ENCODE measurements around the gene TNFSF9.

The TNFSF9 gene

GRCh38 chr19:6521718-6522646, 8.8 kb upstream of the TNFSF9 start:
- H3K36me3 ChIP-seq (ENCODE audit: control insufficient read depth in 5 of 5, insufficient read depth in 5 of 5, low read length in 5 of 5): no peaks in the 10 kb centered on the region
- H3K27ac ChIP-seq (ENCODE audit: low read depth, low read length): no peak overlapping the region
- H3K4me1 ChIP-seq (ENCODE audit: control insufficient read depth in 5 of 5, insufficient read depth in 5 of 5, low read length in 5 of 5): peaks cover 0 to 28% (median 6%) of the 10 kb centered on the region in 5 donors
- H3K4me3 ChIP-seq (ENCODE audit: low read depth in 1 of 5, low read length in 5 of 5): no peak overlapping the region
- no peaks in the 10 kb centered on the region for H3K9me3 ChIP-seq (ENCODE audit: control insufficient read depth in 5 of 5, low read length in 5 of 5)
- H3K27me3 ChIP-seq (ENCODE audit: control insufficient read depth in 5 of 5, insufficient read depth in 4 of 5, low read length in 5 of 5): peaks cover 0 to 14% (median 8%) of the 10 kb centered on the region in 5 donors
- no peak overlapping the region for H3K9ac ChIP-seq (ENCODE audit: low read length in 5 of 5)

GRCh38 chr19:6522712-6523111, 8.1 kb upstream of the TNFSF9 start:
- Histone ChIP-seq H3K4me1 (ENCODE audit: control insufficient read depth in 5 of 5, insufficient read depth in 5 of 5, low read length in 5 of 5) (peaks cover 0 to 23% (median 3%) of the 10 kb centered on the region in 5 donors), H3K27ac (ENCODE audit: low read depth, low read length) (no peak overlapping the region), H3K9me3 (ENCODE audit: control insufficient read depth in 5 of 5, low read length in 5 of 5) (no peaks in the 10 kb centered on the region), H3K36me3 (ENCODE audit: control insufficient read depth in 5 of 5, insufficient read depth in 5 of 5, low read length in 5 of 5) (no peaks in the 10 kb centered on the region), H3K27me3 (ENCODE audit: control insufficient read depth in 5 of 5, insufficient read depth in 4 of 5, low read length in 5 of 5) (peaks cover 0 to 14% (median 8%) of the 10 kb centered on the region in 5 donors), H3K9ac (ENCODE audit: low read length in 5 of 5) (no peak overlapping the region), H3K4me3 (ENCODE audit: low read depth in 1 of 5, low read length in 5 of 5) (no peak overlapping the region)

- Histone ChIP-seq H3K4me3 (ENCODE audit: low read depth in 1 of 5, low read length in 5 of 5) (no peak overlapping the region), H3K27me3 (ENCODE audit: control insufficient read depth in 5 of 5, insufficient read depth in 4 of 5, low read length in 5 of 5) (peaks cover 0 to 14% (median 8%) of the 10 kb centered on the region in 5 donors), H3K9me3 (ENCODE audit: control insufficient read depth in 5 of 5, low read length in 5 of 5) (no peaks in the 10 kb centered on the region), H3K9ac (ENCODE audit: low read length in 5 of 5) (no peak overlapping the region), H3K4me1 (ENCODE audit: control insufficient read depth in 5 of 5, insufficient read depth in 5 of 5, low read length in 5 of 5) (peaks cover 1 to 28% (median 11%) of the 10 kb centered on the region in 5 donors), H3K36me3 (ENCODE audit: control insufficient read depth in 5 of 5, insufficient read depth in 5 of 5, low read length in 5 of 5) (no peaks in the 10 kb centered on the region), H3K27ac (ENCODE audit: low read depth, low read length) (no peak overlapping the region)
These were observed 6.5 kb upstream of the TNFSF9 start for GRCh38 chr19:6524311-6524710.

- Histone ChIP-seq H3K9ac (ENCODE audit: low read length in 5 of 5) (no peak overlapping the region), H3K27me3 (ENCODE audit: control insufficient read depth in 5 of 5, insufficient read depth in 4 of 5, low read length in 5 of 5) (peaks cover 7 to 17% (median 13%) of the 10 kb centered on the region in 5 donors), H3K36me3 (ENCODE audit: control insufficient read depth in 5 of 5, insufficient read depth in 5 of 5, low read length in 5 of 5) (no peaks in the 10 kb centered on the region), H3K9me3 (ENCODE audit: control insufficient read depth in 5 of 5, low read length in 5 of 5) (no peaks in the 10 kb centered on the region), H3K4me1 (ENCODE audit: control insufficient read depth in 5 of 5, insufficient read depth in 5 of 5, low read length in 5 of 5) (peaks cover 8 to 52% (median 35%) of the 10 kb centered on the region in 5 donors), H3K4me3 (ENCODE audit: low read depth in 1 of 5, low read length in 5 of 5) (no peak overlapping the region), H3K27ac (ENCODE audit: low read depth, low read length) (no peak overlapping the region)
These were observed 2.8 kb upstream of the TNFSF9 start for GRCh38 chr19:6527893-6528543.

- Histone ChIP-seq H3K4me3 (ENCODE audit: low read depth in 1 of 5, low read length in 5 of 5) (peak overlapping the region in 1 of 5 donors; percentile 35), H3K36me3 (ENCODE audit: control insufficient read depth in 5 of 5, insufficient read depth in 5 of 5, low read length in 5 of 5) (no peaks in the 10 kb centered on the region), H3K4me1 (ENCODE audit: control insufficient read depth in 5 of 5, insufficient read depth in 5 of 5, low read length in 5 of 5) (peaks cover 8 to 52% (median 35%) of the 10 kb centered on the region in 5 donors), H3K27ac (ENCODE audit: low read depth, low read length) (peak overlapping the region; percentile 37), H3K9me3 (ENCODE audit: control insufficient read depth in 5 of 5, low read length in 5 of 5) (no peaks in the 10 kb centered on the region), H3K9ac (ENCODE audit: low read length in 5 of 5) (no peak overlapping the region), H3K27me3 (ENCODE audit: control insufficient read depth in 5 of 5, insufficient read depth in 4 of 5, low read length in 5 of 5) (peaks cover 7 to 17% (median 13%) of the 10 kb centered on the region in 5 donors)
These were observed 2.2 kb upstream of the TNFSF9 start for GRCh38 chr19:6528544-6529121.

GRCh38 chr19:6529351-6529750, 1.5 kb upstream of the TNFSF9 start:
- H3K27ac ChIP-seq (ENCODE audit: low read depth, low read length): peak overlapping the region; percentile 37
- H3K9me3 ChIP-seq (ENCODE audit: control insufficient read depth in 5 of 5, low read length in 5 of 5): no peaks in the 10 kb centered on the region
- peaks cover 7 to 19% (median 13%) of the 10 kb centered on the region in 5 donors for H3K27me3 ChIP-seq (ENCODE audit: control insufficient read depth in 5 of 5, insufficient read depth in 4 of 5, low read length in 5 of 5)
- no peaks in the 10 kb centered on the region for H3K36me3 ChIP-seq (ENCODE audit: control insufficient read depth in 5 of 5, insufficient read depth in 5 of 5, low read length in 5 of 5)
- no peak overlapping the region for H3K9ac ChIP-seq (ENCODE audit: low read length in 5 of 5)
- H3K4me1 ChIP-seq (ENCODE audit: control insufficient read depth in 5 of 5, insufficient read depth in 5 of 5, low read length in 5 of 5): peaks cover 8 to 49% (median 35%) of the 10 kb centered on the region in 5 donors
- peak overlapping the region in 1 of 5 donors; percentile 11 for H3K4me3 ChIP-seq (ENCODE audit: low read depth in 1 of 5, low read length in 5 of 5)

- Histone ChIP-seq H3K27me3 (ENCODE audit: control insufficient read depth in 5 of 5, insufficient read depth in 4 of 5, low read length in 5 of 5) (peaks cover 7 to 19% (median 17%) of the 10 kb centered on the region in 5 donors), H3K36me3 (ENCODE audit: control insufficient read depth in 5 of 5, insufficient read depth in 5 of 5, low read length in 5 of 5) (peaks cover 0 to 3% (median 0%) of the 10 kb centered on the region in 5 donors), H3K4me1 (ENCODE audit: control insufficient read depth in 5 of 5, insufficient read depth in 5 of 5, low read length in 5 of 5) (peaks cover 8 to 49% (median 35%) of the 10 kb centered on the region in 5 donors), H3K4me3 (ENCODE audit: low read depth in 1 of 5, low read length in 5 of 5) (peak overlapping the region; percentile 75 to 94 (median 81)), H3K9me3 (ENCODE audit: control insufficient read depth in 5 of 5, low read length in 5 of 5) (no peaks in the 10 kb centered on the region), H3K27ac (ENCODE audit: low read depth, low read length) (peak overlapping the region; percentile 65), H3K9ac (ENCODE audit: low read length in 5 of 5) (peak overlapping the region in 3 of 5 donors; percentile 66 to 78 (median 74))
These were observed 865 bp upstream of the TNFSF9 start for GRCh38 chr19:6529937-6530385.

GRCh38 chr19:6531163-6531955, 533 bp downstream of the TNFSF9 start:
- H3K9ac ChIP-seq (ENCODE audit: low read length in 5 of 5): peak overlapping the region in 4 of 5 donors; percentile 46 to 74 (median 59)

GRCh38 chr19:6531956-6532243, 1.1 kb downstream of the TNFSF9 start:
- Histone ChIP-seq H3K36me3 (ENCODE audit: control insufficient read depth in 5 of 5, insufficient read depth in 5 of 5, low read length in 5 of 5) (peaks cover 0 to 3% (median 0%) of the 10 kb centered on the region in 5 donors), H3K9ac (ENCODE audit: low read length in 5 of 5) (peak overlapping the region in 1 of 5 donors; percentile 74), H3K4me1 (ENCODE audit: control insufficient read depth in 5 of 5, insufficient read depth in 5 of 5, low read length in 5 of 5) (peaks cover 8 to 53% (median 35%) of the 10 kb centered on the region in 5 donors), H3K4me3 (ENCODE audit: low read depth in 1 of 5, low read length in 5 of 5) (peak overlapping the region in 4 of 5 donors; percentile 63 to 79 (median 70)), H3K27ac (ENCODE audit: low read depth, low read length) (no peak overlapping the region), H3K27me3 (ENCODE audit: control insufficient read depth in 5 of 5, insufficient read depth in 4 of 5, low read length in 5 of 5) (peaks cover 7 to 19% (median 17%) of the 10 kb centered on the region in 5 donors), H3K9me3 (ENCODE audit: control insufficient read depth in 5 of 5, low read length in 5 of 5) (no peaks in the 10 kb centered on the region)

More at GRCh38 chr19:6531163-6531955, 533 bp downstream of the TNFSF9 start:
- Histone ChIP-seq H3K4me1 (ENCODE audit: control insufficient read depth in 5 of 5, insufficient read depth in 5 of 5, low read length in 5 of 5) (peaks cover 8 to 49% (median 35%) of the 10 kb centered on the region in 5 donors), H3K9me3 (ENCODE audit: control insufficient read depth in 5 of 5, low read length in 5 of 5) (no peaks in the 10 kb centered on the region), H3K27ac (ENCODE audit: low read depth, low read length) (peak overlapping the region; percentile 65), H3K4me3 (ENCODE audit: low read depth in 1 of 5, low read length in 5 of 5) (peak overlapping the region; percentile 63 to 81 (median 75)), H3K36me3 (ENCODE audit: control insufficient read depth in 5 of 5, insufficient read depth in 5 of 5, low read length in 5 of 5) (peaks cover 0 to 3% (median 0%) of the 10 kb centered on the region in 5 donors), H3K27me3 (ENCODE audit: control insufficient read depth in 5 of 5, insufficient read depth in 4 of 5, low read length in 5 of 5) (peaks cover 7 to 19% (median 17%) of the 10 kb centered on the region in 5 donors)

All from subcutaneous abdominal adipose tissue (tissue), 5 donors.